Activated naive CD4-positive, alpha-beta T cell treated with anti-CD3 and anti-CD28 coated beads, Interleukin-2, amount 50 U/mL, for 16 hours (primary cell): ENCODE measurements around the gene ACIN1.

ENCODE experiments used
- DNase-seq: peaks from one replicate; pipeline ENCODE4 v3.0.0-alpha.2; 2020

The ACIN1 gene

GRCh38 chr14:23094666-23095195, at the start of gene ACIN1:
Gene ACIN1, minus strand, starts transcription at chr14:23095136. Its CDS starts 24 bp downstream, at chr14:23095112.
- no peak for DNase-seq

GRCh38 chr14:23143911-23144310, 49.0 kb upstream of the ACIN1 start:
- no peak for DNase-seq

GRCh38 chr14:23142826-23143225, 47.9 kb upstream of the ACIN1 start:
- no peak for DNase-seq

DNA sequence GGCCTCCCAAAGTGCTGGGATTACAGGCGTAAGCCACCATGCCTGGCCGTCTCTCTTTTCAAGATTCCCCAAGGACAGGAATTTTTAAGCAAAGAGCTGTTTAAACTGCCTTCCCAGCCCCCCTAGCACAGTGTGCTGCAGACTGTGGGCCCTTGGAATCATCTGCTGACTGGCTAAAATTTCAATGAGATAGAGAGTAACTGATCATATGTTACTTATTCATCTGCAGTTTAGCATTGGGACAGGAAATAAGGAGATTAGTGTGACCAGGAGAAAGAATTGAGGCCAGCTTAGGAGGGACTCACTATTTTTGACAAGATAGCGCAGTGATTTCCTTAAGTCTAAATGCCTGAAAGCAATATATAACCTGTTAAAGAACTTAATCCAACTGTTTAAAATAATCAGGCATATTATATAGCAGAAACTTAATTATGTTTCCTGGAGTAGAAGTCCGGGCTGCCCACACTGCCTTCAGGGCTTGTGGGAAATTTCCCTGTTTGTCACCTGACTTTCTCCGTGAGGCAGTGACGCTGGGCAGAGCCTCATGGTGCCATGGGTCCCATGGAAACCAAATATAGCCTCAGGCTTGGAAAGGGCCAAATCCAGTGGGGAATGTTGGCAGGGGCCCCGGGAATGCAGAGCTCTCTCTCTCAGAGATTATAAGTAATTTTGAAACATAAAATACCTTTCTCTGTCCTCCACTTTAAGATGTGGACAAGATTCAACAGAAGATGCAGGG, 46.9 kb upstream of the ACIN1 start:
- DNase-seq, result no peak

DNA sequence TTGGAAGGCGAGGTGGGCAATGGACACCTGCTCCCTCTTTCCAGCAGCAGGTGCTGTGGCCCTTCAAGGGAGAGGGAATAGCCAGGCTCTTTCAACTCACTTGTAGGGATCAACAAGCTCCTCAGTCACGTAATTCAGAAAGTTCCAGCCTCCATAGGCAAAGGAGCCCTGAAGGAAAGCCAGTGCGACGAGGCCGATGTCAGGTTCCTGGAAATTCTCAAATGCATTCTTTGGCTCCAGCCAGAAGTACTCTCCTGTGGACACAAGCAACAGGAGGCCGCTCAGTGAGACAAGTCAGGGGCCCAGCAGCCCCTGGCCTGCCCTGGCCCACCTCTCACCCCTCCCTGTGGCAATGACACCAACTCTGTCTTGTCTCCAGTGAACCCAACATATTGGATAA, 45.4 kb upstream of the ACIN1 start:
- no peak for DNase-seq

GRCh38 chr14:23139874-23140273, 44.9 kb upstream of the ACIN1 start:
- DNase-seq, result no peak

GRCh38 chr14:23137813-23138535, 43.0 kb upstream of the ACIN1 start:
- no peak for DNase-seq

- no peak for DNase-seq
Observed at GRCh38 chr14:23137192-23137812, 42.4 kb upstream of the ACIN1 start.

- no peak for DNase-seq
Observed at GRCh38 chr14:23136566-23137133, 41.7 kb upstream of the ACIN1 start.

- DNase-seq, result no peak
Observed at GRCh38 chr14:23132970-23133369, 38.0 kb upstream of the ACIN1 start.

DNA sequence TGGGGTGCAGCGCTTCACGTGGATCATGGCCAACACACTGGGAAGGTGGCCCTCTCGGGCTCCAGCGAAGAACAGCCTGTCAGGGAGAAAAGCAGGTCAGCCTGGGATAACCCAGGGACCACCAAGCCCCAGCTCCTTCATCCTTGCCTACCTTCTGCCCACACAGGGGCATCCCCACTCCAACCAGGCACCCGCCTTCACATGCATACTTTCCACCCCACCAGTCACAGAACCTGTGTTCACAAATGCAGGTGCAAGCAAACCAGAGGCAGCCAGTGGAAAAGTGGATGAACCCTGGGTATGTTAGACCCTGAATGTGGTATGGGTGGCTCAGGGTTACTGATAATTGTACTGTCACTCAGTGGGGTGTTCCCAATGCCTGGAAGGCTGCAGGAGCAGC, 36.5 kb upstream of the ACIN1 start:
- DNase-seq, result no peak

- no peak for DNase-seq
Observed at GRCh38 chr14:23130871-23131270, 35.9 kb upstream of the ACIN1 start.

- DNase-seq, result no peak
Observed at GRCh38 chr14:23129759-23130316, 34.9 kb upstream of the ACIN1 start.

GRCh38 chr14:23128969-23129758, 34.2 kb upstream of the ACIN1 start:
- no peak for DNase-seq

- no peak for DNase-seq
Observed at GRCh38 chr14:23127861-23128260, 32.9 kb upstream of the ACIN1 start.

GRCh38 chr14:23126548-23127278, 31.8 kb upstream of the ACIN1 start:
- no peak for DNase-seq

DNA sequence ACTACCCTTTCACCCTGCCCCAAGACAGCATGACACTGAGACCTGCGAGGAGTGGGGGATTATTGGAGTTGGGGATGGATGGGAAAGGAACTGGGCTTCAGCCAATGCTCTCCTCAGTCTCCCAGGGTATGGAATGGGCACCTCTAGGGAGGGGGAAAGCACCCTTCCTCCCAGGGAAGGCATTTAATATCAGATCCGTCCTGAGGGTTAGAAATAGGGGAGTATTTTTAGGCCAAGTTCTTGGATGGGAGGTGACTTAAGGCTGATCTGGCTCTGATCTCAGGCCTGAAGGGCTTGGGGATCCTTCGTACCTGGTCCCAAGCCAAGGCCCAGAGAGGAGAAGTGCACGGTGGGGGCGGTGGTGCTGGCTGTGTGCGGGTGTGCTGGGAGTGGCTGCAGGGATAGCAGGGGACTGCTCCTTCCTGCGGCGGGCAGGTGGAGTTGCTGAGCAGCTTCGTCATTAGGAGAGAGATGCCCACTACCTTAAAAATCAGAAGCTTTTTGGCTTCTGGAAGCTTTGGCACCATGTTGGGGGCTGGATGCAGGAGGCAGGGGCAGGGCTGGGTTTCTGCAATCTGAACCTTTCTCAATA, 31.1 kb upstream of the ACIN1 start:
- no peak for DNase-seq

DNA sequence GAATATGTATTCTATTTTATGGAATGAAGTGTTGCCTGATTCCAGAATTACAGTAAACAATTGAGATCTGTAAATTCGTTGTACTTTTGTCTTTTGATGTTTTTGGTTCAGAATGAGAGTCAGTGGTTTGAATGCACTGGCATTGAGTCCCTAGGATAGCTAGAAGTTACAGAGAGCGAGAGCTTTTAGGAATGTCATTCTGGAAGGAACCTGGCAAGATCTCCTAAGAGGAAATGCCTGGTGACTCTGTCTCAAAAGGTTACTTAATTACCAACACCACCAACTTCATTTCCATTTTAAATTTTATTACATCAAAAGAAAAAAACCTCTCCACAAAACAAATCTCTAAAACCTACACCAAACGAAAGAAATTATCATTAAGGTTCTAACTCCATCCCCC, 30.1 kb upstream of the ACIN1 start:
- no peak for DNase-seq

GRCh38 chr14:23124337-23124954, 29.5 kb upstream of the ACIN1 start:
- no peak for DNase-seq

DNA sequence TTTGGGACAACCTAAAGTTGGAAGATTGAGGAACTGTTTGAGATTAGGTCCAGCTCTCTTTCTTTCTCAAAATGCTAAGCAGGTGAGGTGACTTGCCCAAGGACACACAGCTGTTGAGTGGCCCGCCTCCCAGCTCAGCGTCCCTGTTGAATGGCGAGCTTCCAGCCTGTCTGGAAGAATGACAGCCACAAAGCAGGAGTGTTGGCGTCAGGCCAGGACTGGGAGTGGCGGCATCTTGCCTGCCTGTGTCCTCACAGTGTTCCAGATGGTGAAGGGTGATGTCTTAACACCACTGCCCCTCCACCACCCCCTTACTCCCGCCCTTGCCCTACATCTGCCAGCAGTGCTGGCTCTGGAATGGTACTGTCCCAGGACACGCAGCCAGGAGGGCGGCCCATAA, 28.5 kb upstream of the ACIN1 start:
- DNase-seq, result no peak

GRCh38 chr14:23122086-23122485, 27.1 kb upstream of the ACIN1 start:
- DNase-seq, result no peak
